IMR-90 (cell line): ENCODE results near the gene SH2D6. TPM values are rescaled to one million over a fixed set of nuclear protein-coding genes. Genes with fewer than 3 reads are reported as not detected.

ENCODE experiments used
- ATAC-seq: fragments of 200-7000 bp; cut with Tn5 transposase; 2 replicates; pipeline ENCODE4 v1.9.1; 2020; ENCODE audit warnings: low read depth, mild to moderate bottlenecking, moderate library complexity
- BruUV-seq: library from RNA; stranded (reverse); fragments of 400-500 nt; replicated peaks from 2 replicates; lab custom pipeline; 2021; lab: Mats Ljungman, UMichigan
- CTCF ChIA-PET: fragments of 300-600 bp; formaldehyde crosslinking; extraction: SDS; loops from one replicate; lab custom pipeline; 2021; ENCODE audit warnings: antibody characterized with exemption; lab: Yijun Ruan, JAX
- POLR2A ChIA-PET: fragments of 300-600 bp; sonication (Branson Sonifier 250); formaldehyde crosslinking; loops from one replicate; lab custom pipeline; 2022; ENCODE audit warnings: antibody characterized with exemption; ENCODE audit not compliant: unreplicated experiment; lab: Charles Lee
- DNase-seq: peaks from one replicate; pipeline ENCODE4 v3.0.0; 2013
- H2AFZ ChIP-seq: replicated peaks from 2 replicates; pipeline ENCODE3; 2013; ENCODE audit warnings: low read length, mild to moderate bottlenecking; ENCODE audit not compliant: poor library complexity
- H2AK5ac ChIP-seq: 2 replicates; pipeline ENCODE4 v1.6.1; 2013; ENCODE audit warnings: low read depth, low read length, inconsistent platforms
- H2AK9ac ChIP-seq: replicated peaks from 2 replicates; pipeline ENCODE3; 2013; ENCODE audit warnings: mild to moderate bottlenecking, low read depth, low read length, moderate library complexity; ENCODE audit not compliant: poor library complexity
- H2BK120ac ChIP-seq: 2 replicates; pipeline ENCODE4 v1.6.1; 2013; ENCODE audit warnings: low read depth, low read length, inconsistent platforms
- H2BK15ac ChIP-seq: 3 replicates; pipeline ENCODE4 v1.6.1; 2013; ENCODE audit warnings: low read depth, low read length, inconsistent platforms
- H2BK20ac ChIP-seq: 2 replicates; pipeline ENCODE4 v1.6.1; 2013; ENCODE audit warnings: low read depth, mild to moderate bottlenecking, inconsistent platforms, low read length, moderate library complexity
- H2BK5ac ChIP-seq: 2 replicates; pipeline ENCODE4 v1.6.1; 2013; ENCODE audit warnings: mild to moderate bottlenecking, low read depth, low read length, inconsistent platforms; ENCODE audit not compliant: poor library complexity, severe bottlenecking
- H3K14ac ChIP-seq: replicated peaks from 2 replicates; pipeline ENCODE4 v1.6.1; 2013; ENCODE audit warnings: low read depth, low read length, inconsistent platforms
- H3K18ac ChIP-seq: 2 replicates; pipeline ENCODE4 v1.6.1; 2013; ENCODE audit warnings: low read depth, low read length, control low read depth
- H3K23ac ChIP-seq: 2 replicates; pipeline ENCODE4 v1.6.1; 2013; ENCODE audit warnings: low read depth, low read length, inconsistent platforms
- H3K27ac ChIP-seq: 2 replicates; pipeline ENCODE4 v1.5.1; 2013; ENCODE audit warnings: mild to moderate bottlenecking, control low read depth, low read length; ENCODE audit not compliant: insufficient read depth
- H3K27me3 ChIP-seq: 2 replicates; pipeline ENCODE4 v1.6.1; 2013; ENCODE audit warnings: low read length; ENCODE audit not compliant: control insufficient read depth, insufficient read depth
- H3K36me3 ChIP-seq: 2 replicates; pipeline ENCODE4 v1.6.1; 2013; ENCODE audit warnings: low read length, mixed read lengths; ENCODE audit not compliant: control insufficient read depth, insufficient read depth
- H3K4ac ChIP-seq: 2 replicates; pipeline ENCODE4 v1.6.1; 2013; ENCODE audit warnings: low read depth, low read length, inconsistent platforms
- H3K4me1 ChIP-seq: 2 replicates; pipeline ENCODE4 v1.6.1; 2013; ENCODE audit warnings: low read length, mixed read lengths; ENCODE audit not compliant: control insufficient read depth, insufficient read depth
- H3K4me2 ChIP-seq: 2 replicates; pipeline ENCODE4 v1.6.1; 2013; ENCODE audit warnings: low read depth, mild to moderate bottlenecking, control low read depth, low read length, moderate library complexity
- H3K4me3 ChIP-seq: 2 replicates; pipeline ENCODE4 v1.5.1; 2013; ENCODE audit warnings: low read depth, mild to moderate bottlenecking, control low read depth, low read length, moderate library complexity; ENCODE audit not compliant: insufficient read depth
- H3K56ac ChIP-seq: 2 replicates; pipeline ENCODE4 v1.6.1; 2013; ENCODE audit warnings: low read length, inconsistent platforms; ENCODE audit not compliant: insufficient read depth; ENCODE audit errors: extremely low read depth
- H3K79me1 ChIP-seq, 2 experiments: 2 replicates each; pipeline ENCODE4 v1.6.1; 2013; ENCODE audit warnings: low read length in 2 of 2, inconsistent platforms in 1 of 2, low read depth in 1 of 2
- H3K9ac ChIP-seq: 2 replicates; pipeline ENCODE4 v1.6.1; 2013; ENCODE audit warnings: low read depth, low read length, control low read depth
- H3K9me1 ChIP-seq: 2 replicates; pipeline ENCODE4 v1.6.1; 2013; ENCODE audit warnings: low read length, inconsistent platforms; ENCODE audit not compliant: insufficient read depth
- H3K9me3 ChIP-seq: 2 replicates; pipeline ENCODE4 v1.6.1; 2013; ENCODE audit warnings: low read length; ENCODE audit not compliant: control insufficient read depth, insufficient read depth
- H4K20me1 ChIP-seq: 2 replicates; pipeline ENCODE4 v1.6.1; 2013; ENCODE audit warnings: low read length, inconsistent platforms; ENCODE audit not compliant: insufficient read depth
- H4K5ac ChIP-seq: 2 replicates; pipeline ENCODE4 v1.6.1; 2013; ENCODE audit warnings: mild to moderate bottlenecking, low read depth, low read length, control low read depth
- H4K8ac ChIP-seq, 2 experiments: 2 replicates each; pipeline ENCODE4 v1.6.1; 2013; ENCODE audit warnings: low read depth in 2 of 2, low read length in 2 of 2, control low read depth in 1 of 2, inconsistent platforms in 1 of 2
- H4K91ac ChIP-seq: 2 replicates; pipeline ENCODE4 v1.6.1; 2013; ENCODE audit warnings: low read depth, low read length, inconsistent platforms; ENCODE audit not compliant: insufficient read depth
- BHLHE40 ChIP-seq: fragments of 150-350 bp; IDR thresholded peaks from 2 replicates; pipeline ENCODE4 v1.6.1; 2016; ENCODE audit warnings: mild to moderate bottlenecking, low read depth, low read length
- CEBPB ChIP-seq: IDR thresholded peaks from 2 replicates; pipeline ENCODE4 v1.6.1; 2012; ENCODE audit warnings: low read depth, low read length, improper control_type of control experiment
- CHD1 ChIP-seq: IDR thresholded peaks from 2 replicates; pipeline ENCODE4 v1.6.1; 2012; ENCODE audit warnings: low read depth, low read length, improper control_type of control experiment
- FOS ChIP-seq: fragments of 150-350 bp; IDR thresholded peaks from 2 replicates; pipeline ENCODE4 v1.6.1; 2016; ENCODE audit warnings: low read depth, low read length
- MAFK ChIP-seq: IDR thresholded peaks from 2 replicates; pipeline ENCODE4 v1.6.1; 2012; ENCODE audit warnings: low read depth, low read length, improper control_type of control experiment
- MAZ ChIP-seq: IDR thresholded peaks from 2 replicates; pipeline ENCODE4 v1.6.1; 2012; ENCODE audit warnings: low read depth, mild to moderate bottlenecking, low read length, improper control_type of control experiment, moderate library complexity, borderline replicate concordance
- MXI1 ChIP-seq: IDR thresholded peaks from 2 replicates; pipeline ENCODE4 v1.6.1; 2012; ENCODE audit warnings: low read depth, mild to moderate bottlenecking, low read length, moderate library complexity, borderline replicate concordance
- NFE2L2 ChIP-seq: fragments of 150-350 bp; IDR thresholded peaks from 2 replicates; pipeline ENCODE4 v1.6.1; 2016; ENCODE audit warnings: low read depth, mild to moderate bottlenecking, low read length
- POLR2A ChIP-seq: IDR thresholded peaks from 2 replicates; pipeline ENCODE4 v1.6.1; 2012; ENCODE audit warnings: mild to moderate bottlenecking, low read depth, low read length
- RAD21 ChIP-seq: IDR thresholded peaks from 2 replicates; pipeline ENCODE4 v1.6.1; 2012; ENCODE audit warnings: low read length, improper control_type of control experiment
- RCOR1 ChIP-seq: IDR thresholded peaks from 2 replicates; pipeline ENCODE4 v1.6.1; 2012; ENCODE audit warnings: mild to moderate bottlenecking, low read length, improper control_type of control experiment; ENCODE audit not compliant: insufficient replicate concordance
- RFX5 ChIP-seq: IDR thresholded peaks from 2 replicates; pipeline ENCODE4 v1.8.0; 2012; ENCODE audit warnings: low read depth, mild to moderate bottlenecking, low read length, moderate library complexity
- SMC3 ChIP-seq: fragments of 150-350 bp; IDR thresholded peaks from 2 replicates; pipeline ENCODE4 v1.6.1; 2016; ENCODE audit warnings: low read depth, mild to moderate bottlenecking, antibody characterized with exemption, low read length, moderate library complexity
- WGBS, 2 experiments: methylation state at CpG; one replicate each; pipeline versions ENCODE4 v1.1.5 to v1.1.7; 2013; ENCODE audit warnings: missing lambda C conversion rate in 2 of 2; ENCODE audit not compliant: insufficient read length in 1 of 2; ENCODE audit errors: extremely low coverage in 2 of 2; 5-methylcytosine and 5-hydroxymethylcytosine counted together
- dilution Hi-C: fragments of 300-500 bp; cut with HindIII; formaldehyde crosslinking; loops from one replicate; pipeline ENCODE4 v1.14.3; 2018; ENCODE audit warnings: low sequenced_read_pairs; ENCODE audit not compliant: unreplicated experiment
- in situ Hi-C: fragments of 300-500 bp; cut with MboI; formaldehyde crosslinking; loops from 3 replicates; pipeline ENCODE4 v1.14.3; 2019; ENCODE audit warnings: low sequenced_read_pairs, inconsistent platforms, mixed read lengths
- intact Hi-C: fragments of 100-400 bp; cut with micrococcal nuclease; formaldehyde crosslinking; loops from 2 replicates; pipeline ENCODE4 v1.10.0; 2022
- polyA plus RNA-seq, 3 experiments: library from polyadenylated mRNA; depleted of rRNA; stranded (reverse); fragments of >200 nt; gene quantifications; 2 replicates each; pipeline ENCODE4 v1.2.3, GENCODE V29; 2012; ENCODE audit warnings: low replicate concordance in 1 of 3
- total RNA-seq: library from RNA; depleted of rRNA; stranded (reverse); fragments of >200 nt; gene quantifications from 2 replicates; pipeline ENCODE4 v1.2.3, GENCODE V29; 2012
- TF ChIP-seq, protein P1 (sequence below): fragments of 150-350 bp; IDR thresholded peaks from 2 replicates; pipeline ENCODE4 v1.6.1; 2017; ENCODE audit warnings: mild to moderate bottlenecking, antibody characterized with exemption, low read length, low read depth
- TF ChIP-seq, protein P2 (sequence below): fragments of 150-350 bp; IDR thresholded peaks from 2 replicates; pipeline ENCODE4 v1.6.1; 2016; ENCODE audit warnings: low read depth, mild to moderate bottlenecking, low read length, moderate library complexity, borderline replicate concordance

SH2D6 gene
- total and polyA plus RNA-seq, 2 of the 4 experiments (the other 2 are of a cell fraction), result 0.32 to 0.36 TPM

DNA sequence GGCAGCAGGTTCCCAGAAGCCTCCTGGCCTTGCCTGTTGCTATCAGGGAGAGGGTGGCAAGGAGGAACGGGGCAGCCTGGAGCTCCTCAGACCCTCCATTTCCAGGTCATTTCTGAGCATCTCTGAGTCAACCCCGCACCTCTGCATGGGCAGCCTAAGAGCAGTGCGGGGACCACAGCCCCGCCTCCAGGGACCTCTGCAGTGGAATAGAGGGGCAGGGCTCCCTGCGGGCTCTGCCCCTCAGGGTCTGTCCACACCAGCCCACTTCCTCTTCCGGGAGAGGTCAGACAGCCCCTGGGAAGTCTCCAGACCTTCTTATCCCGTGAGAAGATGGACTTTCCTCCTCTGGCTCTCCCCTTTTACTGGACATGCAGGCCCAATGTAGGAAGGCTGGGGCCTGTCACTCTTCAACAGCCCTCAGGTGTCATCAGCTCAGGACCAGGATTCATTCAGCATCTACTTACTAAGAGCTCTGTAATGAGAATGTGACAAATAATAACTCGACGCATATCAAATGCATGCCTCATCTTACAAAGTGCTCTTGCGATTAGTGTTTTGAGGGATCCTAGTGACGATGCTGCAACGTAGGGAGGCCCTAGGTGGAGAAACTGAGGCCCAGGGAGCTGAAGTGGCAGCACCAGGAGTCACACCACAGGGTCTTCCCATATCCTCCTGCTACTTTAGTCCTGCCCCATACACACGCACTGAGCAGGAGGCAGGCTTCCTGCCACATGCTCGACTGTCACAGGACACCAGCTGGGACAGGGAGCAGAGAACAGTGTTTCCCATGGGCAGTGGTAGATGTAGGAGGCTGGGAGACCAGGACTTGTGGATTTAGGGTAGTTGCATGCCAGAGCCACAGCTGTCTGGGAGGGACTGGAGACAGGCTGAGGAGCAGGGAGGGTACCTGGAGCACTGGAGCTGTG is 28.0 kb downstream of the SH2D6 start:
- peak overlapping the region; percentile 95 for H2AK5ac ChIP-seq
- H2BK15ac ChIP-seq, result peak overlapping the region; percentile 88; the same call in 2 of the 3 replicates
- no peaks in the 10 kb centered on the region for H3K27me3 ChIP-seq
- POLR2A ChIA-PET, result interaction anchor here (1.0 kb wide), 1 partner anchor 13 kb away, joined by 3 read pairs; no protein-coding TSS in a partner anchor
- peak overlapping the region; percentile 72; the same call in 1 of the 2 replicates for H3K56ac ChIP-seq
- H3K9ac ChIP-seq, result peak overlapping the region; percentile 47
- BruUV-seq, result no TSS peak
- no peak overlapping the region for H3K4me3 ChIP-seq
- H4K20me1 ChIP-seq, result no peaks in the 10 kb centered on the region
- DNase-seq (peak; percentile 34), ATAC-seq (no peak)
- in situ Hi-C loops (no loop called here), intact Hi-C loops (no loop called here), dilution Hi-C loops (no loop called here)
- H3K23ac ChIP-seq, result peak overlapping the region; percentile 91
- no peak overlapping the region for H3K4me2 ChIP-seq
- peak overlapping the region; percentile 97 for H3K14ac ChIP-seq
- H2AK9ac ChIP-seq, result peak overlapping the region; percentile 95
- H3K27ac ChIP-seq, result peak overlapping the region; percentile 84
- peak overlapping the region; percentile 95 for H2BK20ac ChIP-seq
- H3K9me1 ChIP-seq, result peaks cover 31% of the 10 kb centered on the region
- no peaks in the 10 kb centered on the region for H3K36me3 ChIP-seq
- 0 out of 4 replicates have a peak, but pooled peaks cover 0 to 8% of the 10 kb centered on the region in 2 experiments for H3K79me1 ChIP-seq
- CTCF ChIA-PET, result interaction anchor here (0.8 kb wide), 1 partner anchor 27 kb away, joined by 3 read pairs; no protein-coding TSS in a partner anchor
- peak overlapping the region; percentile 99 for H3K4ac ChIP-seq
- peak overlapping the region; percentile 68 for H3K18ac ChIP-seq
- peak overlapping the region; percentile 82 to 98; a peak in 3 of 4 replicates for H4K8ac ChIP-seq
- peak overlapping the region; percentile 100 for H4K91ac ChIP-seq
- no peaks in the 10 kb centered on the region for H3K9me3 ChIP-seq
- 70% methylated on average over 2 of the region's 14 CpGs; no CpG with 5 or more reads in 1 of the 2 experiments for WGBS, 2 experiments
- peak overlapping the region; percentile 86 for H2AFZ ChIP-seq
- peaks cover 24% of the 10 kb centered on the region for H3K4me1 ChIP-seq
- peak overlapping the region; percentile 68 for H2BK5ac ChIP-seq
- peak overlapping the region; percentile 39 for H4K5ac ChIP-seq
- peak overlapping the region; percentile 99 for H2BK120ac ChIP-seq
- TF ChIP-seq, protein P1, sequence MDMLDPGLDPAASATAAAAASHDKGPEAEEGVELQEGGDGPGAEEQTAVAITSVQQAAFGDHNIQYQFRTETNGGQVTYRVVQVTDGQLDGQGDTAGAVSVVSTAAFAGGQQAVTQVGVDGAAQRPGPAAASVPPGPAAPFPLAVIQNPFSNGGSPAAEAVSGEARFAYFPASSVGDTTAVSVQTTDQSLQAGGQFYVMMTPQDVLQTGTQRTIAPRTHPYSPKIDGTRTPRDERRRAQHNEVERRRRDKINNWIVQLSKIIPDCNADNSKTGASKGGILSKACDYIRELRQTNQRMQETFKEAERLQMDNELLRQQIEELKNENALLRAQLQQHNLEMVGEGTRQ, result no peak
- no peak for TF ChIP-seq NFE2L2
- no peak for TF ChIP-seq FOS
- TF ChIP-seq RCOR1, result no peak
- no peak for TF ChIP-seq MXI1
- TF ChIP-seq, protein P2, sequence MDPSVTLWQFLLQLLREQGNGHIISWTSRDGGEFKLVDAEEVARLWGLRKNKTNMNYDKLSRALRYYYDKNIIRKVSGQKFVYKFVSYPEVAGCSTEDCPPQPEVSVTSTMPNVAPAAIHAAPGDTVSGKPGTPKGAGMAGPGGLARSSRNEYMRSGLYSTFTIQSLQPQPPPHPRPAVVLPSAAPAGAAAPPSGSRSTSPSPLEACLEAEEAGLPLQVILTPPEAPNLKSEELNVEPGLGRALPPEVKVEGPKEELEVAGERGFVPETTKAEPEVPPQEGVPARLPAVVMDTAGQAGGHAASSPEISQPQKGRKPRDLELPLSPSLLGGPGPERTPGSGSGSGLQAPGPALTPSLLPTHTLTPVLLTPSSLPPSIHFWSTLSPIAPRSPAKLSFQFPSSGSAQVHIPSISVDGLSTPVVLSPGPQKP, result no peak
- TF ChIP-seq BHLHE40, result no peak
- TF ChIP-seq POLR2A, result no peak
- no peak for TF ChIP-seq RAD21
- no peak for TF ChIP-seq CHD1
- no peak for TF ChIP-seq MAFK
- no peak for TF ChIP-seq SMC3
- no peak for TF ChIP-seq CEBPB
- no peak for TF ChIP-seq MAZ
- no peak for TF ChIP-seq RFX5
